Panc1 (cell line): ENCODE results near the gene SDS. TPM values are rescaled to one million over a fixed set of nuclear protein-coding genes. Genes with fewer than 3 reads are reported as not detected.

Source experiments
- ATAC-seq: fragments of 200-7000 bp; cut with Tn5 transposase; 2 replicates; pipeline ENCODE4 v1.9.1; 2020; ENCODE audit warnings: mild to moderate bottlenecking, moderate library complexity
- BruUV-seq: library from RNA; stranded (reverse); fragments of 400-500 nt; replicated peaks from 2 replicates; lab custom pipeline; 2021; lab: Mats Ljungman, UMichigan
- CTCF ChIA-PET: fragments of 300-600 bp; sonication (Branson Sonifier 250); formaldehyde crosslinking; loops from one replicate; lab custom pipeline; 2022; ENCODE audit warnings: antibody characterized with exemption; lab: Charles Lee
- POLR2A ChIA-PET: fragments of 300-600 bp; sonication (Branson Sonifier 250); formaldehyde crosslinking; loops from one replicate; lab custom pipeline; 2022; ENCODE audit warnings: antibody characterized with exemption; lab: Charles Lee
- DNase-seq: peaks from one replicate; pipeline ENCODE4 v3.0.0-alpha.2; 2010; ENCODE audit warnings: low read depth, low spot score
- H3K27ac ChIP-seq: 2 replicates; pipeline ENCODE4 v1.5.1; 2011; ENCODE audit warnings: mild to moderate bottlenecking, low read length, inconsistent platforms
- H3K27me3 ChIP-seq: fragments of 200-500 bp; sonication (Bioruptor generic); 2 replicates; pipeline ENCODE4 v1.6.0; 2014; ENCODE audit warnings: low read length, inconsistent platforms; ENCODE audit not compliant: control insufficient read depth, insufficient read depth
- H3K36me3 ChIP-seq: fragments of 200-500 bp; sonication (Bioruptor generic); 2 replicates; pipeline ENCODE4 v1.5.1; 2014; ENCODE audit warnings: inconsistent platforms, mild to moderate bottlenecking, low read length, moderate library complexity; ENCODE audit not compliant: control insufficient read depth, insufficient read depth
- H3K4me1 ChIP-seq: 2 replicates; pipeline ENCODE4 v1.5.1; 2011; ENCODE audit warnings: inconsistent platforms, mild to moderate bottlenecking, low read length, moderate library complexity; ENCODE audit not compliant: control insufficient read depth, insufficient read depth
- H3K4me3 ChIP-seq, 2 experiments: 2 replicates each; pipeline ENCODE4 v1.5.1; 2011 to 2012; ENCODE audit warnings: low read depth in 2 of 2, low read length in 2 of 2, mild to moderate bottlenecking in 2 of 2, inconsistent platforms in 1 of 2, moderate library complexity in 1 of 2
- H3K9me3 ChIP-seq: fragments of 200-500 bp; sonication (Bioruptor generic); 2 replicates; pipeline ENCODE4 v1.5.1; 2014; ENCODE audit warnings: low read depth, mild to moderate bottlenecking, inconsistent platforms, low read length, moderate library complexity; ENCODE audit not compliant: control insufficient read depth, insufficient read depth
- POLR2AphosphoS5 ChIP-seq: IDR thresholded peaks from 2 replicates; pipeline ENCODE4 v1.6.1; 2012; ENCODE audit warnings: mild to moderate bottlenecking, low read depth, low read length, moderate library complexity
- SIN3A ChIP-seq: IDR thresholded peaks from 2 replicates; pipeline ENCODE4 v1.6.1; 2012; ENCODE audit warnings: low read depth, mild to moderate bottlenecking, low read length, moderate library complexity, borderline replicate concordance; ENCODE audit not compliant: insufficient read depth
- TCF7L2 ChIP-seq: IDR thresholded peaks from 2 replicates; pipeline ENCODE4 v1.6.1; 2011; ENCODE audit warnings: mild to moderate bottlenecking, low read depth, low read length, inconsistent platforms
- in situ Hi-C: cut with HindIII; loops from 2 replicates; pipeline ENCODE4 v1.10.0; 2016; ENCODE audit warnings: low sequenced_read_pairs, low pct_unique_long_range_greater_than_20kb
- intact Hi-C: fragments of 100-400 bp; cut with micrococcal nuclease; formaldehyde crosslinking; loops from one replicate; pipeline ENCODE4 v1.10.0; 2022; ENCODE audit not compliant: unreplicated experiment
- total RNA-seq: library from RNA; stranded (reverse); gene quantifications from one replicate; pipeline ENCODE4 v1.2.1, GENCODE V29; 2021; ENCODE audit not compliant: unreplicated experiment
- TF ChIP-seq, protein P1 (sequence below): fragments of 450-650 bp; IDR thresholded peaks from 2 replicates; pipeline ENCODE4 v1.5.1; 2017; ENCODE audit warnings: mild to moderate bottlenecking
- TF ChIP-seq, protein P2 (sequence below), 2 experiments: IDR thresholded peaks; 2 replicates each; pipeline ENCODE4 v1.6.1; 2011 to 2012; ENCODE audit warnings: low read depth in 2 of 2, control low read depth in 1 of 2, low read length in 1 of 2, mild to moderate bottlenecking in 1 of 2, moderate library complexity in 1 of 2; ENCODE audit not compliant: insufficient read depth in 1 of 2

The SDS gene
- total RNA-seq, 1 experiment from 2014 or later = 0.15 TPM

DNA sequence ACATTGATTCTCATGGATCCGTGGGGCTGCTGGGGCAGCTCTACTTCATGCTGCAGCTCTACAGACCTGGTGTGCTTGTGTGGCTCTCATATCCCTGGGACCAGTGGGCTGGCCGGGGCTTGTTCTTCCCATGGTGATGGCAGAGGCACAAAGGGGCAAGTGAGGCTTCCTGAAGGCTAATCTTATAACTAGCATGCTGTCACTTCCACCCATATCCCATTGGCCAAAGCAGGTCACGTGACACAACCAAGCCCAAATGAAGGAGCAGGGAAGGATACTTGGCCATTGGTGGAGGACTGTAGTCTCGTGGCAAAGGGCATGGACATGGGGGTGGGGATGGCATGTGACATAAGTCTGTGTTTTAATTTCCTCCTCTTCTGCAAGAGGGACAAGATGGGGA lies 35.4 kb downstream of the SDS start:
- Histone ChIP-seq H3K9me3 (no peaks in the 10 kb centered on the region), H3K36me3 (no peaks in the 10 kb centered on the region), H3K27me3 (no peaks in the 10 kb centered on the region), H3K4me1 (no peaks in the 10 kb centered on the region), H3K27ac (no peak overlapping the region), H3K4me3 (no peak overlapping the region)
- BruUV-seq = no TSS peak
- TF ChIP-seq, protein P1, sequence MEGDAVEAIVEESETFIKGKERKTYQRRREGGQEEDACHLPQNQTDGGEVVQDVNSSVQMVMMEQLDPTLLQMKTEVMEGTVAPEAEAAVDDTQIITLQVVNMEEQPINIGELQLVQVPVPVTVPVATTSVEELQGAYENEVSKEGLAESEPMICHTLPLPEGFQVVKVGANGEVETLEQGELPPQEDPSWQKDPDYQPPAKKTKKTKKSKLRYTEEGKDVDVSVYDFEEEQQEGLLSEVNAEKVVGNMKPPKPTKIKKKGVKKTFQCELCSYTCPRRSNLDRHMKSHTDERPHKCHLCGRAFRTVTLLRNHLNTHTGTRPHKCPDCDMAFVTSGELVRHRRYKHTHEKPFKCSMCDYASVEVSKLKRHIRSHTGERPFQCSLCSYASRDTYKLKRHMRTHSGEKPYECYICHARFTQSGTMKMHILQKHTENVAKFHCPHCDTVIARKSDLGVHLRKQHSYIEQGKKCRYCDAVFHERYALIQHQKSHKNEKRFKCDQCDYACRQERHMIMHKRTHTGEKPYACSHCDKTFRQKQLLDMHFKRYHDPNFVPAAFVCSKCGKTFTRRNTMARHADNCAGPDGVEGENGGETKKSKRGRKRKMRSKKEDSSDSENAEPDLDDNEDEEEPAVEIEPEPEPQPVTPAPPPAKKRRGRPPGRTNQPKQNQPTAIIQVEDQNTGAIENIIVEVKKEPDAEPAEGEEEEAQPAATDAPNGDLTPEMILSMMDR = no peak
- TF ChIP-seq, protein P2, sequence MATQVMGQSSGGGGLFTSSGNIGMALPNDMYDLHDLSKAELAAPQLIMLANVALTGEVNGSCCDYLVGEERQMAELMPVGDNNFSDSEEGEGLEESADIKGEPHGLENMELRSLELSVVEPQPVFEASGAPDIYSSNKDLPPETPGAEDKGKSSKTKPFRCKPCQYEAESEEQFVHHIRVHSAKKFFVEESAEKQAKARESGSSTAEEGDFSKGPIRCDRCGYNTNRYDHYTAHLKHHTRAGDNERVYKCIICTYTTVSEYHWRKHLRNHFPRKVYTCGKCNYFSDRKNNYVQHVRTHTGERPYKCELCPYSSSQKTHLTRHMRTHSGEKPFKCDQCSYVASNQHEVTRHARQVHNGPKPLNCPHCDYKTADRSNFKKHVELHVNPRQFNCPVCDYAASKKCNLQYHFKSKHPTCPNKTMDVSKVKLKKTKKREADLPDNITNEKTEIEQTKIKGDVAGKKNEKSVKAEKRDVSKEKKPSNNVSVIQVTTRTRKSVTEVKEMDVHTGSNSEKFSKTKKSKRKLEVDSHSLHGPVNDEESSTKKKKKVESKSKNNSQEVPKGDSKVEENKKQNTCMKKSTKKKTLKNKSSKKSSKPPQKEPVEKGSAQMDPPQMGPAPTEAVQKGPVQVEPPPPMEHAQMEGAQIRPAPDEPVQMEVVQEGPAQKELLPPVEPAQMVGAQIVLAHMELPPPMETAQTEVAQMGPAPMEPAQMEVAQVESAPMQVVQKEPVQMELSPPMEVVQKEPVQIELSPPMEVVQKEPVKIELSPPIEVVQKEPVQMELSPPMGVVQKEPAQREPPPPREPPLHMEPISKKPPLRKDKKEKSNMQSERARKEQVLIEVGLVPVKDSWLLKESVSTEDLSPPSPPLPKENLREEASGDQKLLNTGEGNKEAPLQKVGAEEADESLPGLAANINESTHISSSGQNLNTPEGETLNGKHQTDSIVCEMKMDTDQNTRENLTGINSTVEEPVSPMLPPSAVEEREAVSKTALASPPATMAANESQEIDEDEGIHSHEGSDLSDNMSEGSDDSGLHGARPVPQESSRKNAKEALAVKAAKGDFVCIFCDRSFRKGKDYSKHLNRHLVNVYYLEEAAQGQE (IDR thresholded peaks at IDR 0.05; ENCODE audit: insufficient read depth in 1 of 2, low read depth in 2 of 2, low read length in 1 of 2) = no peak
- TF ChIP-seq TCF7L2 (no peak), POLR2AphosphoS5 (no peak), SIN3A (no peak)
- ATAC-seq (no peak), DNase-seq (no peak)
- POLR2A ChIA-PET = no interaction called here
- in situ Hi-C loops = no loop called here
- CTCF ChIA-PET = no interaction called here
- intact Hi-C loops = no loop called here

DNA sequence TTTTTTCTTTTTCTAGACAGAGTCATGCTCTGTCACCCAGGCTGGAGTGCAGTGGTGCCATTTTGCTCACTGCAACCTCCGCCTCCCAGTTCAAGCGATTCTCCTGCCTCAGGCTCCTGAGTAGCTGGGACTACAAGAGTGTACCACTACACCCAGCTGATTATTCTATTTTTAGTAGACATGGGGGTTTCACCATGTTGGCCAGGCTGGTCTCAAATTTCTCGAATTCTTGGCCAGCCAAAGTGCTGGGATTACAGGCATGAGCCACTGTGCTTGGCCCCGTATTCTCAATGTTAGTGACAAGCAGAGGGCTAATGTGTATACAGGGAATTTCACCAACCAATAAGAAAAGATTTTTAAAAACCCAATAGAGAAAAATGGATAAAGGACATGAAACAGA lies 36.9 kb downstream of the SDS start:
- POLR2A ChIA-PET = interaction anchor here (0.6 kb wide), 1 partner anchor 143 kb away, joined by 4 read pairs; no protein-coding TSS in a partner anchor
- Histone ChIP-seq H3K9me3 (no peaks in the 10 kb centered on the region), H3K4me3 (no peak overlapping the region), H3K36me3 (no peaks in the 10 kb centered on the region), H3K27ac (no peak overlapping the region), H3K4me1 (no peaks in the 10 kb centered on the region), H3K27me3 (no peaks in the 10 kb centered on the region)
- CTCF ChIA-PET = no interaction called here
- ATAC-seq = no peak
- no TSS peak for BruUV-seq
- TF ChIP-seq, protein P1 = no peak
- TF ChIP-seq SIN3A (no peak), POLR2AphosphoS5 (no peak), TCF7L2 (no peak)
- TF ChIP-seq, protein P2 (IDR thresholded peaks at IDR 0.05; ENCODE audit: insufficient read depth in 1 of 2, low read depth in 2 of 2, low read length in 1 of 2) = no peak
- intact Hi-C loops = no loop called here
- in situ Hi-C loops = no loop called here
- no peak for DNase-seq
